Heart right ventricle (tissue), 16 donors: ENCODE results near the gene OGFOD2. TPM values are rescaled to one million over a fixed set of nuclear protein-coding genes. Genes with fewer than 3 reads are reported as not detected.

Source experiments
- ATAC-seq, 8 donors: fragments of 200-7000 bp; cut with Tn5 transposase; one replicate each; pipeline ENCODE4 v1.9.1; 2020; ENCODE audit warnings: mild to moderate bottlenecking in 8 of 8, moderate library complexity in 8 of 8, moderate number of reproducible peaks in 1 of 8
- DNase-seq, 2 donors: peaks; one replicate each; pipeline ENCODE4 v3.0.0-alpha.2; 2020
- H3K27ac ChIP-seq, 10 donors: fragments of 200-600 bp; sonication (generic) in 2 of 10; one replicate each; pipeline versions ENCODE4 v1.5.0 to v1.8.0; 2020 to 2022; ENCODE audit warnings: mild to moderate bottlenecking in 3 of 10
- H3K27me3 ChIP-seq, 7 donors: fragments of 200-600 bp; one replicate each; pipeline ENCODE4 v1.8.0; 2021 to 2022; ENCODE audit warnings: mild to moderate bottlenecking in 2 of 7
- H3K36me3 ChIP-seq, 9 donors: fragments of 200-600 bp; sonication (generic) in 1 of 9; one replicate each; pipeline versions ENCODE4 v1.5.0 to v1.8.0; 2020 to 2022; ENCODE audit warnings: mild to moderate bottlenecking in 2 of 9
- H3K4me1 ChIP-seq, 9 donors: fragments of 200-600 bp; sonication (generic) in 1 of 9; one replicate each; pipeline versions ENCODE4 v1.5.0 to v1.8.0; 2020 to 2022; ENCODE audit warnings: mild to moderate bottlenecking in 4 of 9
- H3K4me3 ChIP-seq, 10 donors: fragments of 200-600 bp; sonication (generic) in 2 of 10; one replicate each; pipeline versions ENCODE4 v1.5.0 to v1.8.0; 2020 to 2022; ENCODE audit warnings: mild to moderate bottlenecking in 7 of 10, moderate library complexity in 2 of 10
- H3K9me3 ChIP-seq, 11 donors: fragments of 200-600 bp in 10 of 11; sonication (generic) in 2 of 11; one replicate each; pipeline versions ENCODE4 v1.5.0 to v1.8.0; 2013 to 2022; ENCODE audit warnings: mild to moderate bottlenecking in 2 of 11, control low read depth in 1 of 11, moderate library complexity in 1 of 11
- WGBS, 2 donors: extraction: QIAGEN DNeasy Blood & Tissue Kit; methylation state at CpG; one replicate each; pipeline ENCODE4 v1.1.7; 2013; ENCODE audit warnings: inconsistent platforms in 1 of 2; 5-methylcytosine and 5-hydroxymethylcytosine counted together
- intact Hi-C, 10 donors: fragments of 100-400 bp; cut with DNase I; formaldehyde crosslinking; loops; one replicate each; pipeline versions ENCODE4 v1.11.1 to v1.14.2; 2022
- polyA plus RNA-seq, 2 donors: library from polyadenylated mRNA; stranded (reverse); fragments of 200-250 nt; gene quantifications; one replicate each; pipeline ENCODE4 v1.2.3, GENCODE V29; 2013
- total RNA-seq, 10 donors: library from RNA; stranded (reverse); fragmentation: NEBNext Ultra II Directional in 3 of 10; extraction: Animal tissue kit (Norgen Biotek cat#: 25700) in 3 of 10; gene quantifications; one replicate each; pipeline versions ENCODE4 v1.2.1 to v1.2.4, GENCODE V29; 2021 to 2023
- TF ChIP-seq, protein P1 (sequence below), 9 donors: fragments of 200-600 bp; sonication (generic) in 2 of 9; IDR thresholded peaks; one replicate each; pipeline versions ENCODE4 v1.5.0 to v1.8.0; 2021 to 2022; ENCODE audit warnings: antibody characterized with exemption in 9 of 9, mild to moderate bottlenecking in 5 of 9, moderate library complexity in 1 of 9
- donor health status: Arrhythmogenic right ventricular cardiomyopathy.
- donor health status: ischemic (EF 13 %, LVEDD 7.1; RV severe dilation, severe dysfunction).
- donor health status: healthy with polysubstance abuse.
- donor health status: DM: no; HTN: yes; CAD: no.
- donor health status: DM: no; HTN: no; CAD: no.
- donor health status: ischemic (EF 25% LVEDD 6.9; RV normal size, moderate dysfunction).
- donor health status: ischemic (EF 25% LVEDD 5.7; RV mildly dilated, moderate dysfunction).
- donor health status: healthy.
- donor health status: DM: yes; HTN: yes; CAD: no.
- donor health status: Ischemic cardiomyopathy.
- donor health status: ischemic (EF 35%, LVEDD 5.7; RV mildly dilated, moderate dysfunction).
- donor health status: nonischemic (EF 11% LVEDD 7.7; RV severe dilation, severe dysfunction).
- donor health status: DM: yes; HTN: yes; CAD: no.
- donor health status: PGD.
- donor health status: ischemic (EF 29% LVEDD 5.4; RV normal size, mild dysfunction).
- donor health status: nonischemic (EF 23%, LVEDD 6.1; RV moderate dilation, normal function).

OGFOD2 gene
- total and polyA plus RNA-seq, 12 donors, result 10.6 to 17.1 (median 12.0) TPM

DNA sequence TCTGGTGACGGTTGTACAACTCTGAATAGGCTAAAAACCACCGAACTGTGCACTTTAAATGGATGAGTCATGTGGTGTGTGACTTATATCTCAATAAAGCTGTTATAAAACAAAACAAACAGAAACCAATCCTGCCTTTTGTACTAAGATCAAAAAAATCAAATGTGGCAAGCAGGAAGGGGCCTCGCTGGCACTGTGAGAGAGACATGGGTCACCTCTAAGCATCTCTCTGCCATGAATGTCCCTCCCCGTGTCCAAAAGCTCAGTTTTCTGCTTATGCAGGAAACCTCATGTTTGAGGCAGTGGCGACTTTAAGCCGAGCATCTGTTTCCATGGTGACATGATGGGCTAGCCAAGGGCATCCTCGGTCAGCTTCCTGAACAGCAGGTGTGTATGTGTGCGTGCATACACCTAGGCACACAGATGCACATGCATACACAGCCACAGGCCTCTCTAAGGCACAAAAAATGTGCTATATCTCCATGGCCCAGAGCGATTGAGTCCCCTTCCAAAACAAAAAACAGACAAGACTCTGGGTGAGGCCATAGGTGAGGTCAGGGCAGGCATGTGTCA lies 49.9 kb downstream of the OGFOD2 start:
- Histone ChIP-seq H3K27ac (no peak overlapping the region), H3K4me3 (no peak overlapping the region), H3K9me3 (no peaks in the 10 kb centered on the region), H3K36me3 (peaks cover 0 to 40% (median 0%) of the 10 kb centered on the region in 9 donors), H3K4me1 (peaks cover 0 to 13% (median 2%) of the 10 kb centered on the region in 9 donors), H3K27me3 (no peaks in the 10 kb centered on the region)
- DNase-seq (no peak), ATAC-seq (no peak)
- intact Hi-C loops, result no loop called here
- WGBS, 2 donors, result 86 to 90% methylated on average over 9 of the region's 9 CpGs
- TF ChIP-seq, protein P1, sequence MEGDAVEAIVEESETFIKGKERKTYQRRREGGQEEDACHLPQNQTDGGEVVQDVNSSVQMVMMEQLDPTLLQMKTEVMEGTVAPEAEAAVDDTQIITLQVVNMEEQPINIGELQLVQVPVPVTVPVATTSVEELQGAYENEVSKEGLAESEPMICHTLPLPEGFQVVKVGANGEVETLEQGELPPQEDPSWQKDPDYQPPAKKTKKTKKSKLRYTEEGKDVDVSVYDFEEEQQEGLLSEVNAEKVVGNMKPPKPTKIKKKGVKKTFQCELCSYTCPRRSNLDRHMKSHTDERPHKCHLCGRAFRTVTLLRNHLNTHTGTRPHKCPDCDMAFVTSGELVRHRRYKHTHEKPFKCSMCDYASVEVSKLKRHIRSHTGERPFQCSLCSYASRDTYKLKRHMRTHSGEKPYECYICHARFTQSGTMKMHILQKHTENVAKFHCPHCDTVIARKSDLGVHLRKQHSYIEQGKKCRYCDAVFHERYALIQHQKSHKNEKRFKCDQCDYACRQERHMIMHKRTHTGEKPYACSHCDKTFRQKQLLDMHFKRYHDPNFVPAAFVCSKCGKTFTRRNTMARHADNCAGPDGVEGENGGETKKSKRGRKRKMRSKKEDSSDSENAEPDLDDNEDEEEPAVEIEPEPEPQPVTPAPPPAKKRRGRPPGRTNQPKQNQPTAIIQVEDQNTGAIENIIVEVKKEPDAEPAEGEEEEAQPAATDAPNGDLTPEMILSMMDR (IDR thresholded peaks at IDR 0.05), result no peak

DNA sequence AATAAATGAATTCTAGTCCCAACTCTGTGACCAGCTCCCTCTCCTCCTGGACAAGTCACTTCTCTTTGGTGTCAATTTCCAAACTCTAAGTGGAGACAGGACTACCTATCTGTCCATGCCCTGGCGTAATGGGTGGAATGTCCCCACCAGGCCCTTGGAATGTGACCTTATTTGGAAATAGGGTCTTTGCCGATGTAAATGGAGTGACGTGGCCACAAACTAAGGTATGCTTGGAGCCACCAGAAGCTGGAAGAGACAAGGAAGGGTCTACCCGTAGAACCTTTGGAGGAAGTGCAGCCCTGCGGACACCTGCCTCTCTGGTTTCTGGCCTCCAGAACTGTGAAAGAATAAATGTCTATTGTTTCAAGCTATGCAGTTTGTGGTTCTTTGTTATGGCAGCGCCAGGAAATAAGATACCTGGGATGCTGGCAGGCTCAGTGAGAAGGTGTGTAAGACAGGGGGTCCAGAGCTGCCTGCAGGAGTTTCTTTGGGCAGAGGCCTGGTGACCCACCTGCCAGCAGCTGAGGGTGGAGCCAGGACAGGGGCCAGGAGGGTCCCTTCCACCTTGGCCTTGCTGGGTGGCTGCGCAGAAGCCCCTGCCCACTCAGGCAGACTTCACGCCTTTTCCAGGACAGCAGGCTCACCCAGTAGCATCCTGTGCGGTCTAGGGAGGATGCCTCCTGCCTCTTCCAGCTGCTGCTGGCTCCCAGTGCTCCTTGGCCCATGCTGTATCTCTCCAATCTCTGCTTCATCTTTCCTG lies 51.2 kb downstream of the OGFOD2 start:
- 86 to 89% methylated on average over 9 of the region's 9 CpGs for WGBS, 2 donors
- H3K27ac ChIP-seq, result no peak overlapping the region
- no peak overlapping the region for H3K4me3 ChIP-seq
- peaks cover 0 to 6% (median 0%) of the 10 kb centered on the region in 9 donors for H3K4me1 ChIP-seq
- H3K9me3 ChIP-seq, result no peaks in the 10 kb centered on the region
- TF ChIP-seq, protein P1 (IDR thresholded peaks at IDR 0.05), result no peak
- H3K36me3 ChIP-seq, result peaks cover 0 to 53% (median 0%) of the 10 kb centered on the region in 9 donors
- DNase-seq (no peak), ATAC-seq (peak in 2 of 8 donors; percentile 8)
- intact Hi-C loops, result no loop called here
- no peaks in the 10 kb centered on the region for H3K27me3 ChIP-seq

DNA sequence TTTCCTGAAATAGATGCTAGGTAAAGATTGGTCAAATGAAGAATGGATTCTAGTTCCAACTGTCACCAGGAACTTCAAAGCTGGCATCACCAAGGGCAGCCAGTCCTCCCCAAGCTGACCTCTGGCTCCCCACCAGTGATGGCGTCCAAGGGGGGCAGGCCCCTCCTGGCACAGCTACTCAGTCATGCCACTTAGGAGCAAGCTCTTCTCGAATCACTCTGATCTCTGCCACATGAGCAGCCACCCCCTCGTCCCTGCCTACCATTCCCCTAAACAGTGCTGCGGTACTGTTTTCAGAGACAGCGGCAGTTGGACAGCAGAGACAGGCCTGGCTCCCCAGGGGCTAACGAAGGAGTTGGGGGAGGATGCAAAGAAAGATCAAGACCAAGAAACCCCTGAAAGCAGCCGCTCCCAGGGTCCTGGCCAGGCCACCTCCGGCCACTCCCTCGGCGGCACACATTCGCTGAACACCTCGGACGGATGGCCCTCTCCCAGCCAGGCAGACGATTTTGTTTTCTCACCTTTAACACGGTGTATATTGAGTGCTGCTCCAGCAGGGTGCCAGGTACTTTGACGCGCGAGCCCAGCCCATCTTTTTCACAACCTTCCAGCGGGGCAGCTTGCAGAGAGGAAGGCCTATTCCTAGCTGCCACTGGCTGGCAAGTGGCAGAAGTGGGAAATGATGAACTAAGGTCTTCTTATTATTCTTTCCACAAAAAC lies 52.8 kb downstream of the OGFOD2 start:
- Histone ChIP-seq H3K27me3 (no peaks in the 10 kb centered on the region), H3K27ac (no peak overlapping the region), H3K4me1 (peaks cover 0 to 6% (median 0%) of the 10 kb centered on the region in 9 donors), H3K36me3 (peaks cover 0 to 63% (median 5%) of the 10 kb centered on the region in 9 donors), H3K4me3 (no peak overlapping the region), H3K9me3 (no peaks in the 10 kb centered on the region)
- intact Hi-C loops, result no loop called here
- TF ChIP-seq, protein P1 (IDR thresholded peaks at IDR 0.05), result no peak
- DNase-seq (no peak), ATAC-seq (peak in 3 of 8 donors; percentile 27 to 52 (median 38))
- 75 to 76% methylated on average over 19 of the region's 19 CpGs for WGBS, 2 donors

DNA sequence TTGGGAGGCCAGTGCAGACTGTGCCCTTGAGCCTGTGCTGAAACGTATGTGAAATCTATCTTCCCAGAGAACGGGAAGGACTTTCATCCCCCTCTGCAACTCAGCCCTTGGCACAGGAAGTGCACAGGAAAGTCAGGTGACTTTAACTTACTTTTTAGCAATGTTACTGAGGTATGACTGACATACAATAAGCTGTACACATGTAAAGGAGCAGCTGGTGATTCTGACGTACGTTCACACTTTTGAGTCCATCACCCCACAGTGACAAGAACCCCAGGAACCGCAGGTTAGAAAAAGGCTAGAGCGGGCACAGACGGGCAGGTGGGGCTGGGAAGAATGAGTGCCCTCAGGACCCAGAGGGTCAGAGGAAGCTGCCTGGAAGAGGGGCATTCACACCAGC lies 53.4 kb downstream of the OGFOD2 start:
- peaks cover 0 to 69% (median 11%) of the 10 kb centered on the region in 9 donors for H3K36me3 ChIP-seq
- TF ChIP-seq, protein P1 (IDR thresholded peaks at IDR 0.05), result no peak
- H3K9me3 ChIP-seq, result no peaks in the 10 kb centered on the region
- peaks cover 0 to 6% (median 0%) of the 10 kb centered on the region in 9 donors for H3K4me1 ChIP-seq
- no peak overlapping the region for H3K27ac ChIP-seq
- no peak overlapping the region for H3K4me3 ChIP-seq
- WGBS, 2 donors, result 75 to 78% methylated on average over 7 of the region's 7 CpGs
- intact Hi-C loops, result no loop called here
- no peaks in the 10 kb centered on the region for H3K27me3 ChIP-seq
- no peak for ATAC-seq
- no peak for DNase-seq
